GM19438 (cell line): ENCODE measurements around the gene CYP4F3.
"Not testable (repeated sequence)": the region's sequence is repeated elsewhere in the genome, so short reads cannot be mapped to it uniquely, and the experiment has no call there.

Experiments
- ATAC-seq: cut with Tn5 transposase; IDR thresholded peaks from one replicate; pipeline ENCODE4 v1.9.1; 2021; ENCODE audit warnings: low read depth; ENCODE audit not compliant: unreplicated experiment

The CYP4F3 gene

GRCh38 chr19:15629003-15629880 is 11.5 kb upstream of the CYP4F3 start:
- ATAC-seq = no peak

GRCh38 chr19:15631817-15632216 is 8.9 kb upstream of the CYP4F3 start:
- no peak for ATAC-seq

GRCh38 chr19:15633082-15633835 is 7.4 kb upstream of the CYP4F3 start:
- ATAC-seq = no peak

- ATAC-seq = no peak
Observed at GRCh38 chr19:15634105-15634504, 6.6 kb upstream of the CYP4F3 start.

- no peak for ATAC-seq
Observed at GRCh38 chr19:15635016-15635805, 5.5 kb upstream of the CYP4F3 start.

GRCh38 chr19:15636026-15636425 is 4.7 kb upstream of the CYP4F3 start:
- ATAC-seq = no peak

GRCh38 chr19:15639596-15639995 is 1.1 kb upstream of the CYP4F3 start:
- ATAC-seq = no peak

GRCh38 chr19:15640904-15641597 is 354 bp downstream of the CYP4F3 start:
- ATAC-seq = no peak

GRCh38 chr19:15641901-15642491 is 1.3 kb downstream of the CYP4F3 start:
- no peak for ATAC-seq

- no peak for ATAC-seq
Observed at GRCh38 chr19:15642807-15643206, 2.1 kb downstream of the CYP4F3 start.

- no peak for ATAC-seq
Observed at GRCh38 chr19:15643387-15643786, 2.7 kb downstream of the CYP4F3 start.

- no peak for ATAC-seq
Observed at GRCh38 chr19:15644066-15644741, 3.5 kb downstream of the CYP4F3 start.

- no peak for ATAC-seq
Observed at GRCh38 chr19:15644816-15645215, 4.1 kb downstream of the CYP4F3 start.

GRCh38 chr19:15649526-15649925 is 8.8 kb downstream of the CYP4F3 start:
- ATAC-seq = no peak

- not testable (repeated sequence) for ATAC-seq
Observed at GRCh38 chr19:15650123-15650522, 9.4 kb downstream of the CYP4F3 start.

GRCh38 chr19:15651791-15652190 is 11.1 kb downstream of the CYP4F3 start:
- no peak for ATAC-seq

- ATAC-seq = no peak
Observed at GRCh38 chr19:15652559-15653278, 12.0 kb downstream of the CYP4F3 start.

- no peak for ATAC-seq
Observed at GRCh38 chr19:15656467-15656866, 15.8 kb downstream of the CYP4F3 start.

GRCh38 chr19:15663247-15663646 is 22.6 kb downstream of the CYP4F3 start:
- ATAC-seq = no peak
